Measurements from ENCODE around the gene TCF21.
"Not testable (repeated sequence)": the region's sequence is repeated elsewhere in the genome, so short reads cannot be mapped to it uniquely, and the experiment has no call there.

TCF21 gene

DNA sequence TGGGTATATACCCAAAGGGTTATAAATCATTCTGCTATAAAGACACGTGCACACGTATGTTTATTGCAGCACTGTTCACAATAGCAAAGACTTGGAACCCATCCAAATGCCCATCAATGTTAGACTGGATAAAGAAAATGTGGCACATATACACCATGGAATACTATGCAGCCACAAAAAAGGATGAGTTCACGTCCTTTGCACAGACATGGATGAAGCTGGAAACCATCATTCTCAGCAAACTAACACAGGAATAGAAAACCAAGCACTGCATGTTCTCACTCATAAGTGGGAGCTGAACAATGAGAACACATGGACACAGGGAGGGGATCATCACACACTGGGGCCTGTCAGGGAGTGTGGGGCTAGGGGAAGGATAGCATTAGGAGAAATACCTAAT lies 47.4 kb downstream of the TCF21 start:
- DNase-seq: not testable (repeated sequence)

DNA sequence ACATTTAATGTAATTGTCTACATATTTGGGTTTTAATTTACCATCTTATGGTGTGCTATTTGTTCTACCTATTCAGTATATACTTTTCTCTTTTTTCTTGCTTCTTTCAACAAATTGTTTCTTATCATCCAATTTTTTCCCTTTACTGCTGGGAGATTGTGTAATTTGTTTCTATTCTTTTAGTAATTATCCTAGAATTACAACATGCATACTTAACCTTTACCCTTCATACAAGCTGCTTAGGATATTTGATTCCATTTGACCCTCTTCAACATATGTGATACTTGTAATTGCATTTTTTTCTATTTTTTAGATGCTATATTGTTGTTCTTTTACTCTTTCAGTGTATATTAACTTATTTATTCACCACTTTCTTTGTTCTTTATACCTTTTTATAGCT lies 49.0 kb downstream of the TCF21 start:
- no peak for DNase-seq

DNA sequence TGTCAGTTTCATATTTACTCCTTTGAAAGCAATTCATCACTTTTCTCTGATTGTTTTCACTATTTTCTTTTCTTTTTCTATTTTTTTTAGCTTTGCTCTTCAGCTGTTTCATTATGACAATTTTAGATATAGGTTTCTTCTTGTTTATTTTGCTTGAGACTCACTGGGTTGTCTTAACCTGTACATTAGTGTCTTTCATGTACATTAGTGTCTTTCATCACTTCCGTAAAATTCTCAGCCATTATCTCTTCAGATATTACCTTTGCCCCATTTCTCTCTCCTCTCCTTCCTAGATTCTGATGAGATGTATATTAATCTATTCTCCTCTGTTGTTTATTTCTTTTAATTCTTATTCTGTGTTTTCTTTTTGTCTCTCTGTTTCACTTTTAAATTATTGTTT lies 49.6 kb downstream of the TCF21 start:
- no peak for DNase-seq

DNA sequence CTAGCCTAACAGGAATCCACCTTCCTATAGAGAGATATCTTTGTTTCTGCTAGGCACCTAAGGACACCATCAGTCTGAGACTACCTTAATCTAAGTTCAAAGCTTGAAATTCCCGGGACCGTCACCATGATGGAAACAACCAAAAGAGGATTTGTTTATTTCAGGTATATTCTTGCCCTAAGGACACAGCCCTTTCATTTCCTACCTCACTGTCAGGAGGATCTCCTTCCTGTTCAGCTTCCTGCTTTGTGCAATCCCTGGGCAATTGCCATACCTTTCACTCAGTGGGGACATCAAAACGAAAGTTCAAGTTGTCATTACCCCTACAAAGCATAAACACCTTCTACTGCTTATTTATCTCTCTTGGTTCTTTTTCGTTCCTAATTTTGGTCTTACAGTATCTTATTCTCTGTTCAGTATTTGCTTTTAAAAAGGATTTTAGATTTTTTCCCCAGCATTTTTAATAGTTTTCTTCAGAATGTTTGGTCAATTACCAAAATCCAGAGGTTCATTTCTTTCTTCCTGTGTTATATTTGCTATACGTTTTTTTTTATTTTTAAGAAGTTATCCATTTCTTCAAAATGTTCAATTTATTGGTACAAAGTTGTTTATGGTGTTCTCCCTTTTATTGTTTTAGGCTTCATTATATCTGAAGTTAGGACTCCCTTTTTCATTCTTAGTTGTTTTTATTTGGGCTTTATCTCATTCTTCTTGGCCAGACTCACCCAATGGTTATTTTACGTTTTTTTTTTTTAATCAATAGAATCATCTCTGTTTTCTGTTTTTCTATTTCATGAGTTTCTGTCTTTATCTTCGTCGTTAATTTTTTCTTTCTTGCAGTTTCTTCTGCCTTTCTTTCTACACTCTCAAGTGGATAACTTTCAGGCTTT lies 51.1 kb downstream of the TCF21 start:
- DNase-seq: no peak
